ENCODE data around the gene CCL8.
"Not testable (repeated sequence)": the region's sequence is repeated elsewhere in the genome, so short reads cannot be mapped to it uniquely, and the experiment has no call there.

Gene CCL8

DNA sequence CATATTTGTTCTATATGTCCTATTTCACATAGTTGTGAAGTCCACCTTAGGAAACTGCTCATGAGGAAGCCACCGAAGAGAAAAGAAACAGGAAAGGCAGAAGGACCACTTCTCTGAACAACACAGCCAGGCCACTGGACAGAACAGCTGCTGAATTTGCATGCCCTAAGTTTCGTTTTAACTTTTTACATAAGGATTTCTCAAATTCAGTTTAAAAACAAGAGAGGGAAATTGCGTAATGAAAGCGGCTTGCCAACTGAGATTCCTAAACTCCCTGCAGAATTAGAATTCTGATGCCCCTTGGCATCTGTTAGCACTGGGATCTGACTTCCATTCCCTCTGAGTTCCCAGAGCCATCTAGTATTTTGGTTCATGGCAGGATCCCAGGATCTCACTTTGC lies 5.0 kb upstream of the CCL8 start:
- DNase-seq (ENCODE audit: low read depth in 3 of 3): no peak

DNA sequence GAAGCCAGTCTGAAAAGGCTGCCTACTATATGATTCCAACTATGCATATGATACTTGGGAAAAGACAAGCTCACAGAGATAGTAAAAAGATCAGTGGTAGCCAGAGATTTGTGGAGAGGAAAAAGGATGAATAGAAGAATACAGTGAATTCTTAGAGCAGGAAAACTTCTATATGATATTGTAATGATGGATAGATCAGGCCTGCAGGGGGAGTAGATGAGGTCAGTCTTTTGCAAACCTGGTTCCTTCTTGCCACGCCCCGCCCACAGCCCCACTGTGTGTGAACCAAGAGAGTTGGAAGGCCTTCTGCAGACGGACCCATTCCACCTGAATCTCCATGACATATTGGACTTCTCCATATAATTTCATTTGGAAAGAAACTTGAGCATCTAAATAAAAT lies 761 bp upstream of the CCL8 start:
- no peak for DNase-seq (ENCODE audit: low read depth in 3 of 3)

DNA sequence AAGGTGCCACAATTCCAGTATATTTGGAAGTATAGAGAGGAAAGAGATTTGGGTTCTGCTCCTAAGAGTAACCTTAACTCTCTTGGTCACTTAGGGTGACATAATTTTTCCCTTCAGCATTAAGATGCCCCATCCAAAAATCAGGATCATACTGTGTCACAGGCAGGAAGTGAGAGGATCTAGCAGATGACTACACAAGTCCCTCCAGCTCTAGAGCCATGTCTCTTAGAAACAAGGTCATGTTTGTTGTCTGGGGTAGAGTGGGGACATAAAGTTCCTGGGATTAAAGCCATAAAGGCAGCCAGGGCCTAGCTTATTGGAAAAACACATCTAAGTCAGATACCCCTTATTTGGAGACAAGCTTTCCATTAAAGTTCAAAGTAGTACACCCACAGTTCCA lies 2.7 kb downstream of the CCL8 start:
- no peak for DNase-seq (ENCODE audit: low read depth in 3 of 3)

DNA sequence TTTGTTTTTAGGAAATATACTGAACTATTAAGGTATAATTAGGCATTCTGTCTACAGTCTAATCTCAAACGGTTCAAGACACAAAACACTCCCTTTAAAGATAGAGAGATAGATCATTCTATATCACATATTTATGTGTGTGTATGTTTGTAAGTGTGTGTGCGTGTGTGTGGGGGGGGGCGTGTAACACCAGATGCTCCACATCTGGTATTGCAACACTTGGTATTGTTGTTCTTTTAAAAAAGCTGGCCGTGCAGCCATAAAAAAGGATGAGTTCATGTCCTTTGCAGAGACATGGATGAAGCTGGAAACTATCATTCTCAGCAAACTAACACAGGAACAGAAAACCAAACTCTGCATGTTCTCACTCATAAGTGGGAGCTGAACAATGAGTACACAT lies 8.3 kb downstream of the CCL8 start:
- DNase-seq (ENCODE audit: low read depth in 3 of 3): not testable (repeated sequence)

DNA sequence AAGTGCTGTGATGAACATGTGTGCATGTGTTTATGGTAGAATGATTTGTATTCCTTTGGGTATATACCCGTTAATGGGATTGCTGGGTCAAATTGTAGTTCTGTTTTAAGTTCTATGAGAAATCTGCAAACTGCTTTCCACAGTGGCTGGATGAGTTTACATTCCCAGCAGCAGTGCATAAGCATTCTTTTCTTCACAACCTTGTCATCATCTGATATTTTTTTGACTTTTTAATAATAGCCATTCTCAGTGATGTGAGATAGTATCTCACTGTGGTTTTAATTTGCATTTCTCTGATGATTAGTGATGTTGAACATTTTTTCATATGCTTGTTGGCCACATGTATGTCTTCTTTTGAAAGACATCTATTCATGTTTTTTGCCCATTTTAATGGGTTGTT lies 18.5 kb downstream of the CCL8 start:
- DNase-seq (ENCODE audit: low read depth in 3 of 3): no peak

DNA sequence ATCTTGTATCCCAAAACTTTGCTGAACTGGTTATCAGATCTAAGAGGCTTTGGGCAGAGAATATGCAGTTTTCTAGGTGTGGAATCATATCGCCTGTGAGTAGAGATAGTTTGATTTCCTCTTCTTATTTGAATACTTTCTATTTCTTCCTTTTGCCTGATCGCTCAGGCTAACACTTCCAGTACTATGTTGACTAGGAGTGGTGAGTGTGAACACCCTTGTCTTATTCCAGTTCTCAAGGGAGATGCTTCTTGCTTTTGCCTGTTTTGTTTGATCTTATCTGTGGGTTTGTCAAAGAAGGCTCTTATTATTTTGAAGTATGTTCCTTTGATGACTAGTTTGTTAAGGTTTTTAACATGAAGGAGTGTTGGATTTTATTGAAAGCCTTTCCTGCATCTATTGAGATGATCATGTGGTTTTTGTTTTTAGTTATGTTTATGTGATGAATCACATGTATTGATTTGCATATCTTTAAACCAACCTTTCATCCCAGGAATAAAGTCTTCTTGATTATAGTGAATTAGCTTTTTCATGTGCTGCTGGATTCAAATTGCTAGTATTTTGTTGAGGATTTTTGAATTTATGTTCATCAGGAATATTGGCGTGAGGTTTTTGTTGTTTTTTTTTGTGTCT lies 20.0 kb downstream of the CCL8 start:
- no peak for DNase-seq (ENCODE audit: low read depth in 3 of 3)

DNA sequence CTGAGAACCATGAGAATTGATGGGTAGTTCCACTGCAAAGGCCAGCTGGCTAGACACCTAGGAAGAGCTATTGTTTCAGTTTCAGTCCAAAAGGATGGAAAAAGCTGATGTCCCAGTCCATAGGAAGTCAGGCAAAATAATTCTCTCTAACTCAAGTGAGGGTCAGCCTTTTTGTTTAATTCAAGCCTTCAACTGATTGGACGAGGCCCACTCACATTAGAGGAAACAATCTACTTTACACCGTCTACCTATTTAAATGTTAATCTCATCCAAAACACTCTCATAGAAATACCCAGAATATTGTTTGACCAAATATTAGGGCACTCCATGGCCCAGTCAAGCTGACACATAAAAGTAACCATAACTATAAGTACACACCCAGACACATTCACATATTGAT lies 22.7 kb downstream of the CCL8 start:
- DNase-seq (ENCODE audit: low read depth in 3 of 3): no peak

DNA sequence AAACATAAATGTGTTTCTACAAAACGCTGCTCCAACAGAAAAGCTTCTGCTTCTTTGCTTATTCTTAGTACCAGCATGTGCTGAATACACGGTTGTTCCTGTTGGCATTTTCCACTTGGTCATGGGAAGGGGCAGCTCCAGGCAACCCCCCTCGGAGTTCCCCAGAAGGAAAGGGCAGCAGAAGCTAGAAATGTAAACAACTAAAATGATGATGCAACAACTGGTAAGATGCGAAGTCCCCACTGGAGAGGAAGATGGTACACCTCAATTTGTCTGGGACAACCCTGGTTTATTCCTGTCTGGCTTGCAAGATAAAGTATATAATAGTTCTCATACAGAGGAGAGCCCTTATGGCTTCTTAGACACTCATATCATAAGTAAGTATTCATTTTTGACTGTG lies 27.8 kb downstream of the CCL8 start:
- no peak for DNase-seq (ENCODE audit: low read depth in 3 of 3)

DNA sequence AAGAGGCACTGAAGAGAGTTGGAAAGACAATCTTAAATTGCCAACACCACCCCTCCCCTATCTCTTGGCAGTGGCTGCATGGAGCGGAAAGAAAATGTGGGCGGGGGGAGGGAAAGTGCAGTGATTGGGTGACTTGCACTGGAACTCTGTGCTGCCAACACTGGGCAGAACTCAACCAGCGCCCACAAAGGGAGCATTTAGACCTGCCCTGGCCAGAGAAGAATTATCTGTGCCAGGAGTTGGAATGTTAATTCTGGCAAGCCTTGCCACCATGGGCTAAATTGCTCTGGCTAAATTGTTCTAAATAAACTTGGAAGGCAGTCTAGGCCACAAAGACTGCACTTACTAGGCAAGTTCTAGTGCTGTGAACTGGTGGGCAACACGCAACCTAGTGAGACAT lies 30.5 kb downstream of the CCL8 start:
- no peak for DNase-seq (ENCODE audit: low read depth in 3 of 3)

DNA sequence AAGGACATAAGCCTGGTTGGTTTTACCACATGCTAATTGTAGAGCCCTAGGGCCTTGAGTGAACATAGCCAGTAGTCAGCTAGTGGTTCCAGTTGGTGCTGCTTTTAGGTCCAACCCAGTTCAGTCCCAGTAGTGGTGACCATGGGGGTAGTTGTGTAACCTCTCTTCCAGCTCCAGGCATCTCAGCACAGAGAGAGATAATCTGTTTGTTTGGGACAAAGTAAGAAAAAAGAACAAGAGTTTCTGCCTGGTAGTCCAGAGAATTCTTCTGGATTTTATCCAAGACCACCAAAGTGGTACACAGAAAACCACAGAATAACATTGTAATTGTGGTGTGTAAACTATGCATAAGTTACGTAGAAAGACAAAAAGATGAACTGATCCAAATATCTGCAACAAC lies 31.9 kb downstream of the CCL8 start:
- DNase-seq (ENCODE audit: low read depth in 3 of 3): no peak

DNA sequence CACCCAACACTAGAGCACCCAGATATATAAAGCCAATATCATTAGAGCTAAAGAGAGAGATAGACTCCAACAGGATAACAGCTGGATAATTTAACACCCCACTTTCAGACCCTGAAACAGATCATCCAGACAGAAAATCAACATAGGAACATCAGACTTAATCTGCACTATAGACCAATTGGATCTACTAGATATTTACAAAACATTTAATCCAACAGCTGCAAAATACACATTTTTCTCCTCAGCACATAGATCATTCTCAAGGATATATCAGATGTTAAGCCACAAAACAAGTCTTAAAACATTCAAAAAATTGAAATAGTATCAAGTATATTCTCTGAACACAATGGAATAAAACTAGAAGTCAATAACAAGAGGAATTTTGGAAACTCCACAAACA lies 33.0 kb downstream of the CCL8 start:
- DNase-seq (ENCODE audit: low read depth in 3 of 3): no peak

DNA sequence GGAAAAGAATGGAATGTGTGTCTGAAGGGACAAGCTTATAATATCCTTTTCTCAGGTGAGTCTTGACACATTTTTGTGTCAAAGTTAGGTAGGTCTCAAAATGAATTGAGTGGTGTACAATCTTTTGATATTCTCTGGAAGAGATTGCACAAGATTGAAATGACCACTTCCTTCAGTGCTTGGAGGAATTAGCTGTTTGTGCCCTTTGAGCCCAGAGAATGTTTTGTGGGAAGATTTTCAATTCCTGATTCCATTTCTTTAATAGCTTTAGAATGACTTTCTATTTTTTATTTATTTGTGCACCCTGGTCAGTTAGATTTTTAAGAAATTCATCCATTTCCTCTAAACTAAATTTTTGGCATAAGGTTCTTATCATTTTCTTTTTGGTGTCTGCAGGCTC lies 35.4 kb downstream of the CCL8 start:
- no peak for DNase-seq (ENCODE audit: low read depth in 3 of 3)

DNA sequence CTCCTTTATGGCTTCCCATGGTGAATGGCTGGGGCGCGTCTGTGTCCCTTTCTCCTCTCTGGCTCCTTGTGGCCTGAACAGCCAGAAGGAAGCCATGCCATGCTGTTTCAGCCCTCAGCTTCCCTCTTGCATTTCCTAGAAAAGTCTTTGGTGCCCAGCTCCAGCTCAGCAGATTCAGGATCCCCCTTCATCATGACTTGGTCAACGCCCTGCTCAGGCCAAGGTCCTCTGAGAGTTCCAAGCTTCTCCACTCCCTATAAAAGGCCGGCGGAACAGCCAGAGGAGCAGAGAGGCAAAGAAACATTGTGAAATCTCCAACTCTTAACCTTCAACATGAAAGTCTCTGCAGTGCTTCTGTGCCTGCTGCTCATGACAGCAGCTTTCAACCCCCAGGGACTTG lies 37.0 kb downstream of the CCL8 start, which contains the start of gene CCL13:
Gene CCL13 (plus strand): TSS at position 287 of the 400 bp plus-strand sequence. CDS start 47 bp downstream, at position 334.
- no peak for DNase-seq (ENCODE audit: low read depth in 3 of 3)

DNA sequence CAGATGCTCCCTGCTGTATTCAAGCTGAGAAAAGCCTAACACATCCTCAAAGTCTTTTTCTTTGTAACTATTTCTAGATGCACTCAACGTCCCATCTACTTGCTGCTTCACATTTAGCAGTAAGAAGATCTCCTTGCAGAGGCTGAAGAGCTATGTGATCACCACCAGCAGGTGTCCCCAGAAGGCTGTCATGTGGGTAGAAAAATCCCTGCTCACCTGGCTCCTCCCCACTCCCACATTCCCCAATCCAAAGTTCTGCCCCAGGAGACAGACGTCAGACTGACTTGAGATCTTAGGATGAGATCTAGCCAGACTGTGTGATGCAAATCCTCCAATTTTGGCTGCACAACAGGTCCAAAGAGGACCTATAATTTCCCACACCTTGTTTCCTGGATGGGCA lies 38.2 kb downstream of the CCL8 start:
- no peak for DNase-seq (ENCODE audit: low read depth in 3 of 3)

DNA sequence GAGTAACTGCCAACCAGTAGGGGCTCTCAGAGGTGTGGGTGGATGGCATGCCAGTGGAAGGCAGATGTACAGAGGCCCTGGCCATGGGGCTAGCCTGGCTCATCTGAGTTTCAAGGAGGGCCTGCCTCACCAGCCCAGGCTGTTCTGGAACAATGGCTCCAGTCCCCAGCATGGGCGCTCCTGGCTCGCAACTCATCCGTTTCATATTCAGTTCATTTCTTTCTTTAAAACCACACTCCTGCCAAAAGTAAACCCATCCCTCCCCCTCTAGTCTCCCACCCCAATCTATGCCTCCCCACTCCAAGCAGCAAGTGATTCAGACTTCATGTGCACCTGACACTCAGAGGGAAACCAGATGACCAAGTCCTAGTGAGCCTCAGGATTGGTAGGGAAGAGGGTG lies 39.4 kb downstream of the CCL8 start:
- DNase-seq (ENCODE audit: low read depth in 3 of 3): no peak

DNA sequence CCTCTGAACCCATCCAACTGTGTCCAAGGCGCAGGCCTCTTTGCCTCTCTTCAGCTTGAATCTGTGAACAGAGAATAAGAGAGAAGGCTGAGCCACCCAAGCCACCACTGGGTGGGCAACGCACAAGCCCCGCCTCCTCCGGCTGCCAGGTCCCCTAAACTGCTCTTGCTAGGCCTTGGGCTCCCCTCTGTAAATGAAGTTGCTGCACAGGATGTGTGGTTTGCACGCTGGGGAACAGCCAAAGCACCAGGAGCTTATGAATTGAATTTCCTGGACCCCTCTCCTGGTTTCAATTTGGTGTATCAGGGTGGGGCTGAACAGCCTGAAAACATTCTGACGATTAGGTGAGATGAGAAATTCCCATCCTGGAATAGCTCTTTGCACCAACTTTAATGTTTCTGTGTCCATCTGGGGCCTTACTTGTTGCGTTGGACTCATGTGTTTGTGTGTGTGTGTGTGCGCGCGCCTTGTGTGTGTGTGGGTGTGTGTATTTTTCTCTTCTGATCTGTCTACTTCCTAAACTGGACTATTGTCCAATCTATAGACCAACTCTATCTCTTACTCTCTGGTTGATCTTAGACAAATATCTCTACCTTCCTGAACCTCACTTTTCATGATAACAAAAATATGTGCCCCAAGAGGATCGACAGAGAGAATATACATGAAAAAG lies 41.5 kb downstream of the CCL8 start:
- no peak for DNase-seq (ENCODE audit: low read depth in 3 of 3)

DNA sequence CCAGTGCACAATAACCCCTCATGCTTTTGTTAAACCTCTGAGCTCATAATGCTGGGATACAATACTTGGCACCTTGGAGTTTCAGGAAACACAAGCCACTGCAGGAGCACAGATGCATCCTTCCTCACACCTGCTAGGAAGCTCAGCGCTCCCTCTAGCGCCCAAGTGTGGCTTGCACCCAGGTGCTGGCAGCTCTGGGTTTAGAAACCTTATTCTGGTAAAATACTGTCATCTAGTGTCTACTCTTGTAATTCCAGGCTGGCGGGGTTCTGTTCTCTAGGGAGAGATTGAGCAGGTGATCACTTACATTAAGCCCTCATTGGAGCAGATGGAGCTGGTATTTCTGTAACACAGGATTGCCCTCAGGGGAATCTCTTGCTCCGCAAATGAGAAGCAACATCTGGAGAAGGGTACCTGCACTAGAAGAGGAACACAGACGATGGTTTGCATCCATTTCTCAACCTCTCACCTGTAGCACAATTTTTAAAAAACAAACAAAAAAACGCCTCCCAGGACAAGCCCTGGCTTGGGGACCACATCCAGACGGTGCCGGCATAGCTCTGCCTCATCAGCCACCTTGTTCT lies 42.3 kb downstream of the CCL8 start:
- peak in 2 of 3 experiments; percentile 15 to 21 for DNase-seq (ENCODE audit: low read depth in 3 of 3)

DNA sequence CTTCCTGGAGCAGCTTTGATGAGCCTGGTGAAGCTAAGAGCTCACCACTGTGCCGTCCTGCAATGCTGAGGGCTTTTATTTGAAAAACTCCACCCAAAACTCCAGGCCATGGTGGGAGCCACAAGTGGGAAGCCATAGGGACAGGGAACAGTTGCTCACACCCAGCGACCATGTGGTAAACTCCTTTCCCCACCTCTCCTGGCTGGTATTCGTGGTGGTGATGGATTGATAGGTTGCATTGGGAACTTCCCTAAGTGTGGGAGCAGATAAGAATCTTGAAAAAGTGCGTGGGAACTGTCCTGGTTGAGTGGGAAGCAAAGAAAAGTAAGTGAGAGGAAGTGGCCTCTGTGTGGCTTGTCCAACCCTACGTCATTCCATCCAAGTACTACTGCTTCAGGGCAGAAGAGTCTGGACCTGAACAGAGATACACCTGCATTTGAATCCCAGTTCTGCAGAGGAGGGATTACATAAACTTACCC lies 44.0 kb downstream of the CCL8 start, which contains the start of gene CCL1:
Gene CCL1 (minus strand): TSS at position 51 of the 479 bp plus-strand sequence. CDS start 72 bp downstream, outside the sequence.
- no peak for DNase-seq (ENCODE audit: low read depth in 3 of 3)

DNA sequence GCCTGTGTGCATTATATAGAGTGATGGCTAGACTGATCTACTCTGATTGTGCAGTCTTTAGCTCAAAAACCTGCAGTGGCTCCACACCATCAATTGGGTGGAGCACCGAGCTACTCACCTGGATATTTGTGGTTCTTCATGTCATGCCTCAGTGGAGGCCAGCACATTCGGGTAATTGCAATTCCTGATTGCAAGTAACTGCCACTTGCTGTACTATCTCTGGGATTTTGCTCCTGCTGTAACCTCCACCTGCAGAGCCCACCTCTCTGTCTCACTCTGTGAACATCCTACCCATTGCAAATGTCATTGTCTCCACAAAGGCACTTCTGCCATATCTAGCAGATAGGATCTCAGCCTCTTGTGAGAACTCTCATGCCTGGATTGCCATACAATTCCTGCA lies 45.5 kb downstream of the CCL8 start:
- DNase-seq (ENCODE audit: low read depth in 3 of 3): no peak

DNA sequence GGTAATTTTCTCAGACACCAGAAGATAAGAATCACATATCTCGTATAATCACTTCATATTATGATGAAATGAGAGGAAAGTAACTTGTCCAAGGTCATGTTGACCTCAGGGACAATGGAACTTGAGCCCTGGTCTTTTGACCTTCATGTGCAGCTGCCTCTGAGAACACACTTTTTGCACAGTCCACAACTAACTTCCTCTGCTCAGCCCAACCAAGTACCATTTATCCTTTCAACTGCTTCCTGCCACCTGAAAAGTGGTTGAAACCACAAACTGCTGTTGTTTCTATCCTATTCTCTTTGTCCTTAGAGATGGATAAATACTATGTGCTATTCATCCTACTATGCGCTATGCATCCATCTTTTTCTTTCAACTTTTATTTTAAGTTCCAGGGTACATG lies 46.1 kb downstream of the CCL8 start:
- DNase-seq (ENCODE audit: low read depth in 3 of 3): no peak

DNA sequence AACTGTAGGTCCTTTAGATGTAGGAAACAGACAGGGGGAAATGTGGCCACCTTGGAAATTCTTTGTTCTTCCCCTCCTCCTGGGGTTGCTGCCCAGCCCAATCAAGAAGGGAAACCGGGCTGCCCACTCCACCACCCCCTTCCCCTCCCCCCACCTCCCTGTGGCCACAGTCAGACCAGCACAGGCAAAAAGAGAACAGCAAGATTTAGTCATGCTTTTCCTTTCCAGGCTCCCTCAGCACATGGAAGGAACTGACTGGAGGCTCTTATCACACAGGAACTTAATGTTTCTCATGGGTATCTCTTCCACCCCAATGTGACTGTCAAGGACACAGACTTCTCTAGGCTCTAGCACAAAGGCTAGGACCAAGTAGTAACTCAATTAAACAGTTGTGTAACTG lies 46.8 kb downstream of the CCL8 start:
- no peak for DNase-seq (ENCODE audit: low read depth in 3 of 3)

DNA sequence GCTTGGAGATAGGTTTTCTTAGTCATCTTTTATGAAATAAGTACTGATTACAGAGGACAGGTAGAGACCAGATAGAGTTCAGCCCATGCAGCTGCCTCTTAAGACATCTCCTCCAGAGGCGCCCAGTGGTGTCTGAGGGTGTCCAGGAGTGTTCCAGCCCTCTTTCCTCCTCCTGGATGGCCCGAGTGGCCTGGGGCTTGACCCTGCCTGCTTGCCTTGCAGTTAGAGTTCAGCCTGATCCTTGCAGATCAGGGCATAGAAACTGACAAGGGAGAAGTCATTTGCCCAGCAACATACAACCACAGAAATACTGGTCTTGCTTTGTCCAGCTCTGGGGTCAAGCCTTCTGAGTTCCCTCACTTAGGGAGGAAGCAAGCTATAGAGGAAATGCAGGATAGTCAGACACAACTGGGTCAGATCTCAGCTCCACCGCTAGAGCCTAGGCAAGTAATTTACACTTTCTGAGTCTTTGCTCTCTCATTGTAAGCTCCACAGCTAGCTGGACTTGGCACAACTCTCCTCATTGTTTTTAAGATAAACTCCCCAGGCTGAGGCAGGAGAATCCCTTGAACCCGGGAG lies 47.4 kb downstream of the CCL8 start:
- DNase-seq (ENCODE audit: low read depth in 3 of 3): no peak
